SK-N-SH (cell line): Measurements from ENCODE around the gene CD244. TPM values are rescaled to one million over a fixed set of nuclear protein-coding genes. Genes with fewer than 3 reads are reported as not detected.

Experiments
- CTCF ChIA-PET: fragments of 300-600, 350-600 bp; formaldehyde crosslinking; extraction: SDS; loops from one replicate; lab custom pipeline; 2021; lab: Yijun Ruan, JAX
- POLR2A ChIA-PET: fragments of 350-600 bp; sonication (Branson Sonifier 250); formaldehyde crosslinking; extraction: SDS; loops from one replicate; lab custom pipeline; 2020; ENCODE audit warnings: antibody characterized with exemption, inconsistent platforms; lab: Yijun Ruan, JAX
- DNase-seq: peaks from one replicate; pipeline ENCODE4 v3.0.0; 2012
- H2AFZ ChIP-seq: fragments of 200-600 bp; sonication (generic); 2 replicates; pipeline ENCODE4 v1.8.1; 2016; ENCODE audit warnings: antibody characterized with exemption, mild to moderate bottlenecking, low read depth
- H3F3A ChIP-seq: fragments of 200-600 bp; sonication (generic); replicated peaks from 2 replicates; pipeline ENCODE3; 2016; ENCODE audit warnings: antibody characterized with exemption, mild to moderate bottlenecking; ENCODE audit not compliant: insufficient read depth
- H3K27ac ChIP-seq, 2 experiments: fragments of 200-500 bp in 1 of 2; fragments of 200-600 bp in 1 of 2; sonication (Bioruptor generic) in 1 of 2; sonication (generic), shearing (Covaris generic) in 1 of 2; 2 replicates each; pipeline versions ENCODE4 v1.5.1 to v1.6.1; 2014 to 2016; ENCODE audit warnings: low read depth in 2 of 2, inconsistent platforms in 1 of 2, low read length in 1 of 2, mild to moderate bottlenecking in 1 of 2, mixed read lengths in 1 of 2
- H3K27me3 ChIP-seq: fragments of 200-600 bp; sonication (generic), shearing (Covaris generic); 2 replicates; pipeline ENCODE4 v1.6.1; 2016; ENCODE audit warnings: mixed run types; ENCODE audit not compliant: insufficient read depth
- H3K36me3 ChIP-seq, 2 experiments: fragments of 200-500 bp in 1 of 2; fragments of 200-600 bp in 1 of 2; sonication (Bioruptor generic) in 1 of 2; sonication (generic) in 1 of 2; replicated peaks in 1 of 2; 2 replicates each; pipeline versions ENCODE3 to v1.5.1; 2014 to 2016; ENCODE audit warnings: low read length in 1 of 2, mild to moderate bottlenecking in 1 of 2; ENCODE audit not compliant: insufficient read depth in 2 of 2, control insufficient read depth in 1 of 2
- H3K4me1 ChIP-seq, 2 experiments: fragments of 200-500 bp in 1 of 2; fragments of 200-600 bp in 1 of 2; sonication (Bioruptor generic) in 1 of 2; sonication (generic), shearing (Covaris generic) in 1 of 2; 2 replicates each; pipeline versions ENCODE4 v1.5.1 to v1.6.1; 2014 to 2016; ENCODE audit warnings: low read depth in 1 of 2, low read length in 1 of 2, mixed run types in 1 of 2; ENCODE audit not compliant: insufficient read depth in 2 of 2, control insufficient read depth in 1 of 2
- H3K4me2 ChIP-seq: fragments of 200-600 bp; sonication (generic), shearing (Covaris generic); 2 replicates; pipeline ENCODE4 v1.6.1; 2017; ENCODE audit warnings: mixed run types
- H3K4me3 ChIP-seq, 2 experiments: fragments of 200-500 bp in 1 of 2; fragments of 200-600 bp in 1 of 2; sonication (Bioruptor generic) in 1 of 2; sonication (generic), shearing (Covaris generic) in 1 of 2; 2 replicates each; pipeline versions ENCODE4 v1.5.1 to v1.8.1; 2014 to 2016; ENCODE audit warnings: low read depth in 2 of 2, inconsistent platforms in 1 of 2, low read length in 1 of 2, mild to moderate bottlenecking in 1 of 2, mixed read lengths in 1 of 2, moderate library complexity in 1 of 2
- H3K79me2 ChIP-seq: fragments of 200-600 bp; sonication (generic); 2 replicates; pipeline ENCODE4 v1.8.1; 2017; ENCODE audit warnings: mild to moderate bottlenecking; ENCODE audit not compliant: insufficient read depth
- H3K9ac ChIP-seq: fragments of 200-600 bp; sonication (generic); 2 replicates; pipeline ENCODE4 v1.6.1; 2017; ENCODE audit warnings: mixed run types
- H3K9me2 ChIP-seq: fragments of 200-600 bp; sonication (generic); 2 replicates; pipeline ENCODE4 v1.6.1; 2017; ENCODE audit warnings: mixed run types
- H3K9me3 ChIP-seq: fragments of 200-600 bp; sonication (generic); 2 replicates; pipeline ENCODE4 v1.6.1; 2017; ENCODE audit warnings: mixed run types, mild to moderate bottlenecking, moderate library complexity
- H4K20me1 ChIP-seq: fragments of 200-600 bp; sonication (generic); 2 replicates; pipeline ENCODE4 v1.6.1; 2017; ENCODE audit warnings: mild to moderate bottlenecking, mixed run types; ENCODE audit not compliant: insufficient read depth
- ELF1 ChIP-seq: IDR thresholded peaks from 2 replicates; pipeline ENCODE4 v1.4.0; 2012
- FOSL2 ChIP-seq: IDR thresholded peaks from 2 replicates; pipeline ENCODE4 v1.4.0; 2012; ENCODE audit warnings: low read depth, mild to moderate bottlenecking, moderate library complexity, borderline replicate concordance
- FOXM1 ChIP-seq: IDR thresholded peaks from 2 replicates; pipeline ENCODE4 v1.4.0; 2012; ENCODE audit warnings: low read depth, mild to moderate bottlenecking
- GABPA ChIP-seq: IDR thresholded peaks from 2 replicates; pipeline ENCODE4 v1.4.0; 2012; ENCODE audit warnings: low read depth, mild to moderate bottlenecking
- GATA2 ChIP-seq: sonication (generic); formaldehyde crosslinking; IDR thresholded peaks from 2 replicates; pipeline ENCODE4 v1.5.0; 2020; ENCODE audit warnings: mild to moderate bottlenecking, missing genetic modification reagents
- NFIC ChIP-seq: IDR thresholded peaks from 2 replicates; pipeline ENCODE4 v1.4.0; 2012; ENCODE audit warnings: borderline replicate concordance
- NRF1 ChIP-seq: IDR thresholded peaks from 2 replicates; pipeline ENCODE4 v1.6.1; 2012; ENCODE audit warnings: low read depth, mild to moderate bottlenecking, low read length
- PBX3 ChIP-seq: IDR thresholded peaks from 2 replicates; pipeline ENCODE4; 2012
- POLR2AphosphoS5 ChIP-seq: IDR thresholded peaks from 2 replicates; pipeline ENCODE4 v1.6.1; 2012; ENCODE audit warnings: low read depth, low read length
- RFX5 ChIP-seq: IDR thresholded peaks from 2 replicates; pipeline ENCODE4 v1.6.1; 2012; ENCODE audit warnings: mild to moderate bottlenecking, improper control_type of control experiment, low read length
- SIN3A ChIP-seq: IDR thresholded peaks from 2 replicates; pipeline ENCODE4 v1.6.1; 2012; ENCODE audit warnings: low read depth, mild to moderate bottlenecking, low read length, moderate library complexity, borderline replicate concordance
- SMC3 ChIP-seq: IDR thresholded peaks from 2 replicates; pipeline ENCODE4 v1.6.1; 2012; ENCODE audit warnings: low read depth, low read length, improper control_type of control experiment
- TAF1 ChIP-seq: IDR thresholded peaks from 2 replicates; pipeline ENCODE4 v1.6.1; 2012; ENCODE audit warnings: low read depth, mild to moderate bottlenecking, low read length, moderate library complexity, borderline replicate concordance
- TEAD4 ChIP-seq: IDR thresholded peaks from 2 replicates; pipeline ENCODE4 v1.4.0; 2012; ENCODE audit warnings: mild to moderate bottlenecking, borderline replicate concordance; ENCODE audit not compliant: insufficient read depth
- USF1 ChIP-seq: IDR thresholded peaks from 2 replicates; pipeline ENCODE4 v1.4.0; 2012; ENCODE audit warnings: low read depth, borderline replicate concordance
- WGBS: methylation state at CpG from one replicate; pipeline ENCODE4 v1.1.6; 2017; ENCODE audit warnings: low lambda C conversion rate; 5-methylcytosine and 5-hydroxymethylcytosine counted together
- polyA plus RNA-seq, 3 experiments: library from polyadenylated mRNA; depleted of rRNA; stranded (reverse); fragments of >200 nt; gene quantifications; 2 replicates each; pipeline ENCODE4 v1.2.3, GENCODE V29; 2012
- TF ChIP-seq, protein P1 (sequence below): IDR thresholded peaks from 2 replicates; pipeline ENCODE4 v1.6.1; 2012; ENCODE audit warnings: mild to moderate bottlenecking, low read depth, low read length, moderate library complexity
- TF ChIP-seq, protein P2 (sequence below): fragments of 150-350 bp; IDR thresholded peaks from 2 replicates; pipeline ENCODE4 v1.6.1; 2016; ENCODE audit warnings: mild to moderate bottlenecking, low read depth, low read length

The CD244 gene
- polyA plus RNA-seq, 1 of the 3 experiments (the other 2 are of a cell fraction): not detected

DNA sequence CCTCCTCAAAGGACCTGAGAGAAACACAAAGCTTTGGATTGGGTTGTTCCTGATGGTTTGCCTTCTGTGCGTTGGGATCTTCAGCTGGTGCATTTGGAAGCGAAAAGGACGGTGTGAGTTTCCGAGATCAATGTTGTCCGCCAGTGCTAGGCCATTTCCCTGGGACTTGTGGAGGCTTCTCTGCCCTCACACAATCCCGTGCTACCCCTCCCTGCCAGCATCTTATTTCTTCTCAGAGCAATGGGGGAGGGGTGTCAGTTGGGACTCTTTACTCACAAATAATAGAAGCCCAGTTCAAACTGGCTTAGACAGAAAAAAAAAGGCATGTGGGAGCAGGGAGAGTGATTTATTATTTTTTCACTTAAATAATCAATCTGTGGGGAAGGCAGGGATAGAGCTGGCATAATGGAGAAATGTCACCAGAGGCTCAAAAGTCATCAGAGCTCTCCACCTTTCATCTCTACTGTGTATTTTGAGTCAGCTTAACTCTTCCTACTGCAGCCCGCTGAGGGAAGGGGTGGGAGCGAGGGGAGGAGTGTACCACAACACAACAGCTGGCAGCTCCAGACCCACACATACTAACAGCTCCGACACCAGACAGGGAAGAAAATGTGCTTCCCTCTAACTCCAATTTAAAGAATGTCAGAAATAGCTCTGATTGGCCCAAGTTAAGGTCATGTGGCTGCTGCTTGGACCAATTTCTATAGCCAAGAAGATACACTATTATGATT, 44.3 kb downstream of the CD244 start:
- ChIA-PET CTCF (interaction anchor here (0.8 kb wide), 1 partner anchor 279 kb away, joined by 3 read pairs; no protein-coding TSS in a partner anchor), POLR2A (no interaction called here)
- Histone ChIP-seq H3F3A (no peaks in the 10 kb centered on the region), H4K20me1 (no peaks in the 10 kb centered on the region), H3K4me3 (no peak overlapping the region), H3K27ac (no peak overlapping the region), H3K79me2 (no peaks in the 10 kb centered on the region), H3K9me3 (no peaks in the 10 kb centered on the region), H3K27me3 (peaks cover 40% of the 10 kb centered on the region; the same call in 1 of the 2 replicates), H2AFZ (no peak overlapping the region), H3K36me3 (no peaks in the 10 kb centered on the region), H3K4me2 (no peak overlapping the region), H3K4me1 (no peaks in the 10 kb centered on the region), H3K9me2 (no peaks in the 10 kb centered on the region), H3K9ac (no peak overlapping the region)
- no peak for TF ChIP-seq POLR2AphosphoS5
- no peak for TF ChIP-seq GABPA
- TF ChIP-seq NRF1: no peak
- no peak for TF ChIP-seq TAF1
- no peak for TF ChIP-seq PBX3
- TF ChIP-seq FOSL2: no peak
- no peak for TF ChIP-seq RFX5
- no peak for TF ChIP-seq GATA2
- TF ChIP-seq ELF1: no peak
- no peak for TF ChIP-seq TEAD4
- TF ChIP-seq FOXM1: no peak
- TF ChIP-seq, protein P1, sequence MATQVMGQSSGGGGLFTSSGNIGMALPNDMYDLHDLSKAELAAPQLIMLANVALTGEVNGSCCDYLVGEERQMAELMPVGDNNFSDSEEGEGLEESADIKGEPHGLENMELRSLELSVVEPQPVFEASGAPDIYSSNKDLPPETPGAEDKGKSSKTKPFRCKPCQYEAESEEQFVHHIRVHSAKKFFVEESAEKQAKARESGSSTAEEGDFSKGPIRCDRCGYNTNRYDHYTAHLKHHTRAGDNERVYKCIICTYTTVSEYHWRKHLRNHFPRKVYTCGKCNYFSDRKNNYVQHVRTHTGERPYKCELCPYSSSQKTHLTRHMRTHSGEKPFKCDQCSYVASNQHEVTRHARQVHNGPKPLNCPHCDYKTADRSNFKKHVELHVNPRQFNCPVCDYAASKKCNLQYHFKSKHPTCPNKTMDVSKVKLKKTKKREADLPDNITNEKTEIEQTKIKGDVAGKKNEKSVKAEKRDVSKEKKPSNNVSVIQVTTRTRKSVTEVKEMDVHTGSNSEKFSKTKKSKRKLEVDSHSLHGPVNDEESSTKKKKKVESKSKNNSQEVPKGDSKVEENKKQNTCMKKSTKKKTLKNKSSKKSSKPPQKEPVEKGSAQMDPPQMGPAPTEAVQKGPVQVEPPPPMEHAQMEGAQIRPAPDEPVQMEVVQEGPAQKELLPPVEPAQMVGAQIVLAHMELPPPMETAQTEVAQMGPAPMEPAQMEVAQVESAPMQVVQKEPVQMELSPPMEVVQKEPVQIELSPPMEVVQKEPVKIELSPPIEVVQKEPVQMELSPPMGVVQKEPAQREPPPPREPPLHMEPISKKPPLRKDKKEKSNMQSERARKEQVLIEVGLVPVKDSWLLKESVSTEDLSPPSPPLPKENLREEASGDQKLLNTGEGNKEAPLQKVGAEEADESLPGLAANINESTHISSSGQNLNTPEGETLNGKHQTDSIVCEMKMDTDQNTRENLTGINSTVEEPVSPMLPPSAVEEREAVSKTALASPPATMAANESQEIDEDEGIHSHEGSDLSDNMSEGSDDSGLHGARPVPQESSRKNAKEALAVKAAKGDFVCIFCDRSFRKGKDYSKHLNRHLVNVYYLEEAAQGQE: no peak
- TF ChIP-seq, protein P2, sequence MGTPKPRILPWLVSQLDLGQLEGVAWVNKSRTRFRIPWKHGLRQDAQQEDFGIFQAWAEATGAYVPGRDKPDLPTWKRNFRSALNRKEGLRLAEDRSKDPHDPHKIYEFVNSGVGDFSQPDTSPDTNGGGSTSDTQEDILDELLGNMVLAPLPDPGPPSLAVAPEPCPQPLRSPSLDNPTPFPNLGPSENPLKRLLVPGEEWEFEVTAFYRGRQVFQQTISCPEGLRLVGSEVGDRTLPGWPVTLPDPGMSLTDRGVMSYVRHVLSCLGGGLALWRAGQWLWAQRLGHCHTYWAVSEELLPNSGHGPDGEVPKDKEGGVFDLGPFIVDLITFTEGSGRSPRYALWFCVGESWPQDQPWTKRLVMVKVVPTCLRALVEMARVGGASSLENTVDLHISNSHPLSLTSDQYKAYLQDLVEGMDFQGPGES: no peak
- no peak for TF ChIP-seq USF1
- no peak for TF ChIP-seq SIN3A
- TF ChIP-seq NFIC: no peak
- TF ChIP-seq SMC3: no peak
- DNase-seq: no peak
- WGBS: 21% methylated on average over 9 of the region's 9 CpGs
